Stomach (tissue), 9 donors: ENCODE results near the gene REEP6. TPM values are rescaled to one million over a fixed set of nuclear protein-coding genes. Genes with fewer than 3 reads are reported as not detected.

Experiments used
- DNase-seq, 2 donors: peaks; one replicate each; pipeline versions ENCODE4 v3.0.0 to v3.0.0-alpha.2; 2013 to 2019
- H3K27ac ChIP-seq, 5 donors: fragments of 200-600 bp in 4 of 5; sonication (generic) in 4 of 5; one replicate each; pipeline ENCODE4 v1.5.1; 2013 to 2019; ENCODE audit warnings: mild to moderate bottlenecking in 1 of 5, moderate library complexity in 1 of 5
- H3K27me3 ChIP-seq, 3 donors: fragments of 200-600 bp; sonication (generic); one replicate each; pipeline ENCODE4 v1.5.1; 2017 to 2019; ENCODE audit warnings: mixed run types in 1 of 3
- H3K36me3 ChIP-seq, 4 donors: fragments of 200-600 bp; sonication (generic); 1 replicate in 3 of 4; 2 replicates in 1 of 4; pipeline ENCODE4 v1.5.1; 2016 to 2019
- H3K4me1 ChIP-seq, 4 donors: fragments of 200-600 bp; sonication (generic); one replicate each; pipeline ENCODE4 v1.5.1; 2016 to 2019
- H3K4me3 ChIP-seq, 4 donors: fragments of 200-600 bp; sonication (generic) in 3 of 4; one replicate each; pipeline ENCODE4 v1.5.1; 2016 to 2019; ENCODE audit warnings: mild to moderate bottlenecking in 1 of 4
- H3K9me3 ChIP-seq, 4 donors: fragments of 200-600 bp; sonication (generic); one replicate each; pipeline ENCODE4 v1.5.1; 2016 to 2019
- EP300 ChIP-seq: sonication (generic); formaldehyde crosslinking; IDR thresholded peaks from one replicate; pipeline ENCODE4 v1.6.1; 2017; ENCODE audit warnings: antibody characterized with exemption
- POLR2A ChIP-seq, 4 donors: fragments of 450-650 bp; IDR thresholded peaks; one replicate each; pipeline ENCODE4 v1.6.1; 2016; ENCODE audit warnings: antibody characterized with exemption in 4 of 4, control low read depth in 2 of 4, mild to moderate bottlenecking in 1 of 4, moderate library complexity in 1 of 4
- POLR2AphosphoS5 ChIP-seq, 3 donors: sonication (generic); formaldehyde crosslinking; IDR thresholded peaks; one replicate each; pipeline ENCODE4 v1.6.1; 2016; ENCODE audit warnings: antibody characterized with exemption in 3 of 3
- WGBS, 5 donors: extraction: QIAGEN DNeasy Blood & Tissue Kit in 3 of 5; methylation state at CpG; one replicate each; pipeline versions ENCODE4 v1.1.5 to v1.1.7; 2013 to 2018; 5-methylcytosine and 5-hydroxymethylcytosine counted together
- intact Hi-C: fragments of 100-400 bp; cut with DNase I; formaldehyde crosslinking; loops from one replicate; pipeline ENCODE4 v1.15.1; 2023; ENCODE audit warnings: low total_unique reads
- polyA plus RNA-seq, 3 donors: library from polyadenylated mRNA; stranded (reverse); fragments of 200-250 nt; gene quantifications; one replicate each; pipeline ENCODE4 v1.2.3, GENCODE V29; 2013
- total RNA-seq, 5 donors: library from RNA; depleted of rRNA; stranded (reverse); fragments of >200 nt; gene quantifications; one replicate each; pipeline versions ENCODE4 v1.1.0 to v1.2.3, GENCODE V29; 2014 to 2016
- TF ChIP-seq, protein P1 (sequence below), 7 experiments: fragments of 450-650 bp in 4 of 7; fragments of 200-600 bp in 3 of 7; sonication (generic) in 3 of 7; IDR thresholded peaks; one replicate each; pipeline ENCODE4 v1.5.1; 2016 to 2019; ENCODE audit warnings: antibody characterized with exemption in 7 of 7, control low read depth in 2 of 7, mild to moderate bottlenecking in 1 of 7
- donor health status: healthy with polysubstance abuse.
- donor health status: Bipolar disorder and iron deficiency.
- donor health status: healthy.

REEP6 gene
- total and polyA plus RNA-seq, 8 donors = 3.5 to 24.3 (median 6.1) TPM; not detected in 3

- Histone ChIP-seq H3K27ac (no peak overlapping the region), H3K27me3 (peaks cover 7 to 96% (median 62%) of the 10 kb centered on the region in 3 donors), H3K36me3 (no peaks in the 10 kb centered on the region), H3K9me3 (no peaks in the 10 kb centered on the region), H3K4me1 (peaks cover 0 to 15% (median 10%) of the 10 kb centered on the region in 4 donors), H3K4me3 (no peak overlapping the region)
- WGBS, 5 donors = 70 to 80% (median 76%) methylated on average over 26 to 33 of the region's 33 CpGs
- intact Hi-C loops = no loop called here
- no peak for DNase-seq
- TF ChIP-seq EP300 (no peak), POLR2A (IDR thresholded peaks at IDR 0.05) (no peak), POLR2AphosphoS5 (IDR thresholded peaks at IDR 0.05) (no peak)
- TF ChIP-seq, protein P1, sequence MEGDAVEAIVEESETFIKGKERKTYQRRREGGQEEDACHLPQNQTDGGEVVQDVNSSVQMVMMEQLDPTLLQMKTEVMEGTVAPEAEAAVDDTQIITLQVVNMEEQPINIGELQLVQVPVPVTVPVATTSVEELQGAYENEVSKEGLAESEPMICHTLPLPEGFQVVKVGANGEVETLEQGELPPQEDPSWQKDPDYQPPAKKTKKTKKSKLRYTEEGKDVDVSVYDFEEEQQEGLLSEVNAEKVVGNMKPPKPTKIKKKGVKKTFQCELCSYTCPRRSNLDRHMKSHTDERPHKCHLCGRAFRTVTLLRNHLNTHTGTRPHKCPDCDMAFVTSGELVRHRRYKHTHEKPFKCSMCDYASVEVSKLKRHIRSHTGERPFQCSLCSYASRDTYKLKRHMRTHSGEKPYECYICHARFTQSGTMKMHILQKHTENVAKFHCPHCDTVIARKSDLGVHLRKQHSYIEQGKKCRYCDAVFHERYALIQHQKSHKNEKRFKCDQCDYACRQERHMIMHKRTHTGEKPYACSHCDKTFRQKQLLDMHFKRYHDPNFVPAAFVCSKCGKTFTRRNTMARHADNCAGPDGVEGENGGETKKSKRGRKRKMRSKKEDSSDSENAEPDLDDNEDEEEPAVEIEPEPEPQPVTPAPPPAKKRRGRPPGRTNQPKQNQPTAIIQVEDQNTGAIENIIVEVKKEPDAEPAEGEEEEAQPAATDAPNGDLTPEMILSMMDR (IDR thresholded peaks at IDR 0.05) = no peak
These were observed 35.2 kb downstream of the REEP6 start for GRCh38 chr19:1526066-1526778.

DNA sequence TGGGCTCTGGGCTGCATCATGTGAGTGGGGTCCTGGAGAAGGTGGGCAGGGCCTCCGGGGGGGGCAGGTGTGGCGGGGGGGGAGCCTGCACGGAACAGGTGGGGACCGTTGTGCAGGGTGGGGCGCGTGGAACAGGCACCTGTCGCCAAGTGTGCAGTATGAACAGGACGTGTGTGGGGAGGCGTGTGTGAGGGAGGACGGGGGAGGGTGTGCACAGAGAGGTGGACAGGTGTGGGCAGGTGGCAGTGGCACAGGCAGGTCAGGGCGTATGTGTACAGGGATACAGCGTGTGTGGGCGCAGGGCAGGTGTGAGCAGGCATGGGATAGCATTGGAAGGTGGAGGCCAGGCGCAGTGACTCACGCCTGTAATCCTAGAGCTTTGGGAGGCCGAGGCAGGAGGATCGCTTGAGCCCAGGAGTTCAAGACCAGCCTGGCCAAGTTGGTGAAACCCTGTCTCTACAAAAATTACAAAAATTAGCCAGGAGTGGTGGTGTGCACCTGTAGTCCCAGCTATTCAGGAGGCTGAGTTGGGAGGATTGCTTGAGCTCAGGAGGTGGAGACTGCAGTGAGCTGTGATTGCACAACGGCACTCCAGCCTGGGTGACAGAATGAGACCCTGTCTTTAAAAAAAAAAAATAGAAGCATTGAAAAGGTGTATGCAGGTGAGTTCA lies 36.1 kb downstream of the REEP6 start:
- Histone ChIP-seq H3K4me1 (peaks cover 0 to 15% (median 10%) of the 10 kb centered on the region in 4 donors), H3K36me3 (no peaks in the 10 kb centered on the region), H3K9me3 (no peaks in the 10 kb centered on the region), H3K4me3 (no peak overlapping the region), H3K27me3 (peaks cover 7 to 96% (median 69%) of the 10 kb centered on the region in 3 donors), H3K27ac (no peak overlapping the region)
- intact Hi-C loops = no loop called here
- DNase-seq = no peak
- TF ChIP-seq EP300 (no peak), POLR2AphosphoS5 (IDR thresholded peaks at IDR 0.05) (no peak), POLR2A (IDR thresholded peaks at IDR 0.05) (no peak)
- TF ChIP-seq, protein P1 (IDR thresholded peaks at IDR 0.05) = no peak
- WGBS, 5 donors = 62 to 70% (median 68%) methylated on average over 18 of the region's 18 CpGs

DNA sequence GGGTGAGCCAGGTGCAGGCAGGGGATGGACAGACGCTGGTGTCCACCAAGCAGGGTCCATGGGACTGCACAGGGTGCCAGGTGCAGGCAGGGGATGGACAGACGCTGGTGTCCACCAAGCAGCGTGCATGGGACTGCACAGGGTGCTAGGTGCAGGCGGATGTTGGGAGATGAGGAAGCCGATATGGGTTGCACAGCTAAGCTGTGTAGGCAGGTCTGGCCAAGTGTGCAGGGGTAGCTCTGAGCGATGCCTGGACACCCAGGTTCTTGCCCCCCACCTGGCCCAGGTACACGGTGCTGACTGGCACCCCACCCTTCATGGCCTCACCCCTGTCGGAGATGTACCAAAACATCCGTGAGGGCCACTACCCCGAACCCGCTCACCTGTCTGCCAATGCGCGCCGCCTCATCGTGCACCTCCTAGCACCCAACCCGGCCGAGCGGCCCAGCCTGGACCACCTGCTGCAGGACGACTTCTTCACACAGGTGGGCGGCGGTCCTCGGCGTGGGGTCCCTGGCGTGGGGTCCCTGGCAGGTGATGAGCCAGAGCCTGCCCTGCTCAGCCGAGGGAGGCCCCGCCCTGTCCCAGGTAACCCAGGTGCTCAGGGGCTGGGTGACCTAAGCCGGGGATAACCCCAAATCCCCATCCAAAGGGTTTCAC lies 36.8 kb downstream of the REEP6 start:
- Histone ChIP-seq H3K4me3 (no peak overlapping the region), H3K4me1 (peaks cover 0 to 15% (median 10%) of the 10 kb centered on the region in 4 donors), H3K36me3 (no peaks in the 10 kb centered on the region), H3K27me3 (peaks cover 7 to 97% (median 68%) of the 10 kb centered on the region in 3 donors), H3K9me3 (no peaks in the 10 kb centered on the region), H3K27ac (no peak overlapping the region)
- TF ChIP-seq POLR2A (IDR thresholded peaks at IDR 0.05) = no peak
- no peak for TF ChIP-seq POLR2AphosphoS5 (IDR thresholded peaks at IDR 0.05)
- TF ChIP-seq EP300 = no peak
- TF ChIP-seq, protein P1 (IDR thresholded peaks at IDR 0.05) = no peak
- DNase-seq = no peak
- WGBS, 5 donors = 65 to 77% (median 72%) methylated on average over 17 to 27 of the region's 27 CpGs
- intact Hi-C loops = no loop called here
